ENCODE data around the gene B3GLCT.

B3GLCT gene

GRCh38 chr13:31356991-31357390, 157.2 kb downstream of the B3GLCT start:
- DNase-seq, result no peak

- DNase-seq, result no peak
These were observed 157.8 kb downstream of the B3GLCT start for GRCh38 chr13:31357581-31357980.

GRCh38 chr13:31361673-31362072, 161.9 kb downstream of the B3GLCT start:
- DNase-seq, result no peak

GRCh38 chr13:31365630-31366029, 165.9 kb downstream of the B3GLCT start:
- no peak for DNase-seq

- no peak for DNase-seq
These were observed 167.6 kb downstream of the B3GLCT start for GRCh38 chr13:31367410-31367809.

GRCh38 chr13:31369213-31369612, 169.4 kb downstream of the B3GLCT start:
- DNase-seq, result no peak

- DNase-seq, result no peak
These were observed 172.7 kb downstream of the B3GLCT start for GRCh38 chr13:31372454-31372853.

- no peak for DNase-seq
These were observed 174.9 kb downstream of the B3GLCT start for GRCh38 chr13:31374682-31375081.

- no peak for DNase-seq
These were observed 178.2 kb downstream of the B3GLCT start for GRCh38 chr13:31377946-31378345.

- no peak for DNase-seq
These were observed 180.9 kb downstream of the B3GLCT start for GRCh38 chr13:31380715-31381114.
